Effector CD8-positive, alpha-beta T cell (primary cell): Measurements from ENCODE around the gene BMPER.

Experiments used
- DNase-seq: peaks from one replicate; lab custom pipeline; 2025; lab: John Stamatoyannopoulos, UW
- total RNA-seq, 4 experiments: gene quantifications; one replicate each; lab custom pipeline; 2026; lab: John Stamatoyannopoulos, UW

BMPER gene
- 0 to 0.54 (median 0.27) reads per million in 4 experiments for total RNA-seq

GRCh38 chr7:33905389-33906032 lies at the start of gene BMPER:
TSS of gene BMPER (plus strand) at chr7:33905539. CDS start at chr7:33905614, 75 bp downstream.
- DNase-seq, result no peak

GRCh38 chr7:33861947-33862346 lies 43.4 kb upstream of the BMPER start:
- no peak for DNase-seq

GRCh38 chr7:33862946-33863814 lies 42.2 kb upstream of the BMPER start:
- DNase-seq, result no peak

- DNase-seq, result no peak
These were observed 37.2 kb upstream of the BMPER start for GRCh38 chr7:33868166-33868565.

- no peak for DNase-seq
These were observed 36.2 kb upstream of the BMPER start for GRCh38 chr7:33869176-33869575.

GRCh38 chr7:33870120-33870519 lies 35.2 kb upstream of the BMPER start:
- DNase-seq, result no peak

GRCh38 chr7:33872870-33873269 lies 32.5 kb upstream of the BMPER start:
- DNase-seq, result no peak

- no peak for DNase-seq
These were observed 31.8 kb upstream of the BMPER start for GRCh38 chr7:33873518-33873917.

- DNase-seq, result no peak
These were observed 31.2 kb upstream of the BMPER start for GRCh38 chr7:33873981-33874750.

- DNase-seq, result no peak
These were observed 30.4 kb upstream of the BMPER start for GRCh38 chr7:33874943-33875342.

- DNase-seq, result no peak
These were observed 28.6 kb upstream of the BMPER start for GRCh38 chr7:33876596-33877274.

- no peak for DNase-seq
These were observed 24.6 kb upstream of the BMPER start for GRCh38 chr7:33880787-33881186.

- DNase-seq, result no peak
These were observed 24.0 kb upstream of the BMPER start for GRCh38 chr7:33881316-33881715.

- no peak for DNase-seq
These were observed 23.1 kb upstream of the BMPER start for GRCh38 chr7:33882040-33882837.

GRCh38 chr7:33882950-33883670 lies 22.2 kb upstream of the BMPER start:
- no peak for DNase-seq

GRCh38 chr7:33883671-33883965 lies 21.7 kb upstream of the BMPER start:
- DNase-seq, result no peak

GRCh38 chr7:33885290-33886148 lies 19.8 kb upstream of the BMPER start:
- DNase-seq, result no peak

GRCh38 chr7:33886149-33886623 lies 19.2 kb upstream of the BMPER start:
- DNase-seq, result no peak

- no peak for DNase-seq
These were observed 17.9 kb upstream of the BMPER start for GRCh38 chr7:33887266-33887975.
